ENCODE results near the gene GLG1. TPM values are rescaled to one million over a fixed set of nuclear protein-coding genes. Genes with fewer than 3 reads are reported as not detected.
A peak's percentile ranks its signal among the peaks of the same experiment; 100 is the strongest.
"Not testable (repeated sequence)": the region's sequence is repeated elsewhere in the genome, so short reads cannot be mapped to it uniquely, and the experiment has no call there.

The GLG1 gene
- total and polyA plus RNA-seq, 2 experiments from 2014 or later = 142 to 148 TPM

DNA sequence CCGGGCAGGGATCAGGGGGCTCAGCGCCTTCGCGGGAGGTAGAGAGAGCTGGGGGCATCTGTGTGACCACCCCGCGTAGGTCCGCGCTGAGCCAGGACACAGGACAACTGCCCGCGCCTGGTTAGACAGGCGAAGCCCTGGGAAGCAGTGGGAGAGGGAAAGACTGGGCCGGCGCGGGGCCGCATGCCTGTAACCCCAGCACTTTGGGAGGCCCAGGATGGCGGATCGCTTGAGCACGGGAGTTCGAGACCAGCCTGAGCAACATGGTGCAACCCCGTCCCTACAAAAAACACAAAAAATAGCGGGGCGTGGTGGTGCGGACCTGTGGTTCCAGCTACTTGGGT, 199.6 kb downstream of the GLG1 start:
- not testable (repeated sequence) for H4K20me1 ChIP-seq (ENCODE audit: insufficient read depth, poor library complexity, severe bottlenecking); H3K27me3 ChIP-seq; H3K4me3 ChIP-seq; H3K9me3 ChIP-seq (ENCODE audit: low read depth); H3K4me1 ChIP-seq (ENCODE audit: insufficient read depth); H3K36me3 ChIP-seq (replicated peaks; ENCODE audit: insufficient read depth, low read depth); H3K79me2 ChIP-seq; H3K9me2 ChIP-seq (replicated peaks; ENCODE audit: insufficient read depth)
- H3K27ac ChIP-seq = peak overlapping the region; percentile 34
- DNase-seq (ENCODE audit: low spot score) = peak; percentile 15
- peak overlapping the region; percentile 76 for H3K4me2 ChIP-seq
- H2AFZ ChIP-seq = peak overlapping the region; percentile 75
- 43% methylated on average over 13 of the region's 23 CpGs for WGBS (ENCODE audit: low lambda C conversion rate, missing lambda C conversion rate)

DNA sequence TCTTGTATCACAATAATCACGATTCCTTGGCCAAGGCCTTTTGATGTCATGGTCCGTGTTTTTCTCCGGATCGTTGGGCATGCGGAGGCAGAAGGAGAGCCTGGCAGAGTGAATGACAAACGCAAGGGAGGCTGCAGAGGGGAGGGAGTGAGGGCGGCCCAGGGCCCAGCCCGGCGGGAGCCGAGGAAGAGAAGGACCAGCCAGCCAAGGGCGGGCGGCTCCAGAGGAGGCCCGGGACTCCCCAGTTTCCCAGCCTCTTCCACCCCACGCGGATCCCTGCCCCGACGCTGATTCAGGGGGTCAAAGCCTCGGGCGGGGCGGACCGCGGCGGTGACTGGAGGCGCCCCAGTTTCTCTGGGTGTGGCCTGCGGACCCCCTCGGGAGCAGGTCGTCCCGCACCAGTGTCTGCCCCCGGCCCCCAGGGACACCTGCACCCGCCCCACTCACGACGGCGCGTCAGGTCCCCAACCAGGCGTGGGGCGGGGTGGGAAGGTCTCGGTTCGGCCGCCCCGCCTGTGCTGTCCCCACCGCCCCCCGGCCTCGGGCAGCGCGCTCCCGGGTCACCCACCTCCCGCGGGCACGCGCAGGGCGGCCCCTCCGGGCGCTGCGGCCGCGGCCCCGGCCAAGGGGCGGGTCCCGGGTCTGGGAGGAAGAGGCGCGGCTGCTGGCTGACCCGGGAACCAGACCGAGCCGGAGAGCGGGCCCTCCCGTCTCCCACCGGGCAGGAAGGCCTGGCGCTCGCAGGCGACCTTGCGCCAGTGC, 200.1 kb downstream of the GLG1 start:
- DNase-seq (ENCODE audit: low spot score); H3K4me3 ChIP-seq; H3K27me3 ChIP-seq; H4K20me1 ChIP-seq (ENCODE audit: insufficient read depth, poor library complexity, severe bottlenecking); H3K4me1 ChIP-seq (ENCODE audit: insufficient read depth); H3K79me2 ChIP-seq; H3K9me3 ChIP-seq (ENCODE audit: low read depth); H3K36me3 ChIP-seq (replicated peaks; ENCODE audit: insufficient read depth, low read depth); H3K9me2 ChIP-seq (replicated peaks; ENCODE audit: insufficient read depth): not testable (repeated sequence)
- WGBS (ENCODE audit: low lambda C conversion rate, missing lambda C conversion rate) = no CpG with 5 or more reads among the region's 71 CpGs
- Histone ChIP-seq H3K4me2 (peak overlapping the region; percentile 76), H2AFZ (peak overlapping the region; percentile 75), H3K27ac (peak overlapping the region; percentile 34)

DNA sequence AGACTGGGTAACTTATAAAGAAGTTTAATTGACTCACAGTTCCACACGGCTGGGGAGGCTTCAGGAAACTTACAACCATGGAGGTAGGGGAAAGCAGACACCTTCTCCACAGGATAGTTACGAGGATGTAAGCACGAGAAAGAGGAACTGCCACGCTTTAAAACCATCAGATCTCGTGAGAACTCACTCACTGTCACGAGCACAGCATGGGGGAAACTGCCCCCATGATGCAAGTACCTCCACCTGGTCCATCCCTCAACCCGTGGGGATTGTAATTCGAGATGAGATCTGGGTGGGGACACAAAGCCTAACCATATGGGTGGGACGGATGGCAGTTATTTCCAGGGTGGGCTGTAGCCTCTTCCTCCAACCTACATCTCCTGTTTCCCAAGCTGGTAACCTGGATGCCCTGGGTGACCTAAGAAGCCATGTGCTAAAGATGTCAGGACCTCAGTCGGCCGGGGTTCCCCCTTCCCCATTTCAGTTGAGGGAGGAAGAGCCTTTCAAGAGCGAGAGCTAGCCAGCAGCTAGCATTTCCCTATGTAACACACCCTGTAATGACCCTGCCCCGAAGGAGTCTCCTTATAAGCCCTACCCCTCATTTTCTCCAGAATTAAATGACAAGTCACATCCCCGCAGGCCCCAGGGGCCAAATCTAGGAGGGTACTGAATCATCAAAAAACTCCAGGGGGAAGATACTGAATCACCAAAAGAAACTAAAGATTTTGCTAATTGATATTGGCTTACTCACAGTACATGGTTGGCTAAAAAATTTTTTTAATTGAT, 202.6 kb downstream of the GLG1 start:
- H3K27ac ChIP-seq = not testable (repeated sequence)

DNA sequence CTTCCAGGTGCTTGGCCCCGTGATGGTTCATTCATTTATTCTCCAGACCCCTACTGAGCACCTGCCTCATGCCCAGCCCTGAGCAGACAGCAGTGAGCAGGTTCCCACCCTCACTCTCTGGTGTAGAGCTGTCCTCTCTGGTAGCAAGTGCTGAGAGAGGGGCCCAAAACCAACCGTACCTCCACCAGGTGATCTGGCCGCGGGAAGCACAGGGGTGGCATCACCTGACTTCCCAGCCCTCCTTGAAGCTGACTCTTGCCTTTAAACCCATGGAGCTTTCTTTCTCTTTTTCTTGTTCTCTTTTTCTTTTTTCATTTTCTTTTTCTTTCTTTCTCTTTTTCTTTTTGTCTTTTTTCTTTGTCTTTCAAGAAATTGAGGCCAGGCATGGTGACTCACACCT, 206.7 kb downstream of the GLG1 start:
- not testable (repeated sequence) for H3K79me2 ChIP-seq; H3K4me1 ChIP-seq (ENCODE audit: insufficient read depth); H3K9me2 ChIP-seq (replicated peaks; ENCODE audit: insufficient read depth); H3K4me2 ChIP-seq; H2AFZ ChIP-seq; H4K20me1 ChIP-seq (ENCODE audit: insufficient read depth, poor library complexity, severe bottlenecking); H3K36me3 ChIP-seq (replicated peaks; ENCODE audit: insufficient read depth, low read depth); H3K9me3 ChIP-seq (ENCODE audit: low read depth); DNase-seq (ENCODE audit: low spot score); H3K27ac ChIP-seq; H3K4me3 ChIP-seq; H3K27me3 ChIP-seq
- WGBS (ENCODE audit: low lambda C conversion rate, missing lambda C conversion rate) = 93% methylated on average over 3 of the region's 4 CpGs

More for the DNA sequence above, 202.6 kb downstream of the GLG1 start:
- not testable (repeated sequence) for H3K79me2 ChIP-seq; H3K27me3 ChIP-seq; H3K4me2 ChIP-seq; H4K20me1 ChIP-seq (ENCODE audit: insufficient read depth, poor library complexity, severe bottlenecking); H3K4me1 ChIP-seq (ENCODE audit: insufficient read depth); H2AFZ ChIP-seq; H3K4me3 ChIP-seq; H3K36me3 ChIP-seq (replicated peaks; ENCODE audit: insufficient read depth, low read depth); H3K9me2 ChIP-seq (replicated peaks; ENCODE audit: insufficient read depth); DNase-seq (ENCODE audit: low spot score); H3K9me3 ChIP-seq (ENCODE audit: low read depth)
- 71% methylated on average over 8 of the region's 14 CpGs for WGBS (ENCODE audit: low lambda C conversion rate, missing lambda C conversion rate)

DNA sequence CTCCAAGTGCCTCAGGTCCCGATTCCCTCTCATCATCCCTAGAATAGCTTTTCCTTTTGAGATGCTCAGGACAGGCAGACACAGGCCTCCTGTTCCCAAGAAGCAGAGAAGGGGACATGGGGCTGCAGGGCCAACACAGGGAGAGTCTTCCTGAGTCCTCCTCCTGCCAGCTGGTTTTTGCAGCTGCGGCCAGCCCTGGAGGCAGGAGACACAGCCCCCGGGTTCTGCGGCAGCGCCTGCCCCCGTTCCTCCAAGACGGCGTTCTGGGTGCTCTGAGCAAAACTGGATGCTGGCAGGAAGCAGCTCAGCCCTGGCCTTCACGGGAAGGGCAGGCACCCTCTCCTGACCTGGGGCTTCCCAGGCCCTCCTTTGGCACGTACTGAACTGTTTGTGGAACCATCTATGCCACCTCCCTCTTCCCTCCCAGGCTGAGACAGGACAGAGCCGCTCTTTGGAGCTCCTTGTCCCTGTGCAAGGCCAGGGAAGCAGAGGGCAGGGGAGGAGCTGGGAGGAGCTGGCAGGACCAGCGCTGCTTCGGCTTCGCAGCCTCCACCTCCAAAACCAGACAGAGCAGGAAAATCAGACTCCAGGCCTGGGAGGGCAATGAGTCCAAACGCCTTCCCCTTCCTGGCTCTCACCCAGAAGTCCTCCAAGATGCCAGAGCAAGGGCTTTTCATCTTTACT, 208.6 kb downstream of the GLG1 start:
- H3K79me2 ChIP-seq = not testable (repeated sequence)

More for the DNA sequence above, 208.6 kb downstream of the GLG1 start:
- H3K27me3 ChIP-seq; H3K36me3 ChIP-seq (replicated peaks; ENCODE audit: insufficient read depth, low read depth); H3K9me3 ChIP-seq (ENCODE audit: low read depth); H3K4me2 ChIP-seq; H3K9me2 ChIP-seq (replicated peaks; ENCODE audit: insufficient read depth); H3K27ac ChIP-seq; H3K4me3 ChIP-seq; H2AFZ ChIP-seq; H3K4me1 ChIP-seq (ENCODE audit: insufficient read depth); DNase-seq (ENCODE audit: low spot score); H4K20me1 ChIP-seq (ENCODE audit: insufficient read depth, poor library complexity, severe bottlenecking): not testable (repeated sequence)
- 58% methylated on average over 12 of the region's 15 CpGs for WGBS (ENCODE audit: low lambda C conversion rate, missing lambda C conversion rate)

Small RNA genes lying within 50 kb of the gene (small RNA-seq; reads per million reads assigned to genes)
- gene RF00019 (not detected), gene RNU6-237P (not detected)

Other genes starting within 250 kb of the GLG1 start
- gene NPIPB15, start 230.8 kb downstream of the GLG1 start, total RNA-seq = 1.5 and 1.8 TPM in 2 replicates
- 5.0 and 9.8 TPM in 2 replicates for gene NPIPB15, start 230.8 kb downstream of the GLG1 start, polyA plus RNA-seq
- 0.23 and 8.3 TPM in 2 replicates for gene CLEC18B, start 185.6 kb downstream of the GLG1 start, total RNA-seq
- 0.21 and 0.35 TPM in 2 replicates for gene CLEC18B, start 185.6 kb downstream of the GLG1 start, polyA plus RNA-seq
- gene RFWD3, start 59.8 kb upstream of the GLG1 start, total RNA-seq = 10.0 and 12.9 TPM in 2 replicates
- 7.3 and 12.8 TPM in 2 replicates for gene RFWD3, start 59.8 kb upstream of the GLG1 start, polyA plus RNA-seq
- 3.3 and 5.6 TPM in 2 replicates for gene MLKL, start 93.7 kb upstream of the GLG1 start, total RNA-seq
- 0.97 and 2.8 TPM in 2 replicates for gene MLKL, start 93.7 kb upstream of the GLG1 start, polyA plus RNA-seq
- gene FA2H, start 167.7 kb upstream of the GLG1 start, total RNA-seq = 1.6 and 2.1 TPM in 2 replicates
- 5.9 and 7.8 TPM in 2 replicates for gene FA2H, start 167.7 kb upstream of the GLG1 start, polyA plus RNA-seq